Neuronal stem cell (in vitro differentiated cells): Measurements from ENCODE around the gene B3GALT4.

ENCODE experiments used
- DNase-seq: peaks from one replicate; pipeline ENCODE4 v3.0.0-alpha.2; 2013; ENCODE audit warnings: low spot score
- H2AFZ ChIP-seq: one replicate; pipeline ENCODE4 v1.6.1; 2013; ENCODE audit warnings: mild to moderate bottlenecking, low read length, inconsistent platforms
- H2AK5ac ChIP-seq: 2 replicates; pipeline ENCODE4 v1.6.1; 2013; ENCODE audit warnings: low read depth, mild to moderate bottlenecking, inconsistent platforms, low read length, moderate library complexity, mixed read lengths
- H2BK120ac ChIP-seq: 2 replicates; pipeline ENCODE4 v1.6.1; 2013; ENCODE audit warnings: low read depth, mild to moderate bottlenecking, inconsistent platforms, low read length, moderate library complexity, mixed read lengths
- H2BK12ac ChIP-seq: one replicate; pipeline ENCODE4 v1.6.1; 2013; ENCODE audit warnings: low read length, inconsistent platforms
- H2BK15ac ChIP-seq: 2 replicates; pipeline ENCODE4 v1.6.1; 2013; ENCODE audit warnings: mild to moderate bottlenecking, low read length, inconsistent platforms, mixed read lengths
- H2BK5ac ChIP-seq: one replicate; pipeline ENCODE4 v1.6.1; 2013; ENCODE audit warnings: inconsistent platforms, mild to moderate bottlenecking, low read length, moderate library complexity
- H3K14ac ChIP-seq: one replicate; pipeline ENCODE4 v1.6.1; 2013; ENCODE audit warnings: low read length, inconsistent platforms
- H3K18ac ChIP-seq: 2 replicates; pipeline ENCODE4 v1.6.1; 2013; ENCODE audit warnings: low read length, inconsistent platforms
- H3K23ac ChIP-seq: 2 replicates; pipeline ENCODE4 v1.6.1; 2013; ENCODE audit warnings: low read depth, mild to moderate bottlenecking, mixed read lengths, low read length, inconsistent platforms; ENCODE audit not compliant: poor library complexity
- H3K27ac ChIP-seq: replicated peaks from 3 replicates; pipeline ENCODE4 v1.5.1; 2013; ENCODE audit warnings: low read length, inconsistent platforms
- H3K27me3 ChIP-seq, 3 experiments: 2 replicates each; pipeline ENCODE4 v1.6.1; 2013; ENCODE audit warnings: low read length in 3 of 3, mild to moderate bottlenecking in 2 of 3, inconsistent platforms in 1 of 3, low read depth in 1 of 3, mixed read lengths in 1 of 3, moderate library complexity in 1 of 3; ENCODE audit not compliant: control insufficient read depth in 3 of 3, insufficient read depth in 3 of 3
- H3K36me3 ChIP-seq, 2 donors: replicated peaks in 1 of 2; 2 replicates each; pipeline ENCODE4 v1.6.1; 2013; ENCODE audit warnings: low read length in 2 of 2; ENCODE audit not compliant: control insufficient read depth in 2 of 2, insufficient read depth in 2 of 2
- H3K4ac ChIP-seq: 2 replicates; pipeline ENCODE4 v1.6.1; 2013; ENCODE audit warnings: inconsistent platforms, mild to moderate bottlenecking, low read length, moderate library complexity
- H3K4me1 ChIP-seq, 2 donors: 1 replicate in 1 of 2; 2 replicates in 1 of 2; pipeline ENCODE4 v1.6.1; 2013; ENCODE audit warnings: low read length in 2 of 2, low read depth in 1 of 2; ENCODE audit not compliant: control insufficient read depth in 2 of 2, insufficient read depth in 1 of 2
- H3K4me2 ChIP-seq: one replicate; pipeline ENCODE4 v1.6.1; 2013; ENCODE audit warnings: mild to moderate bottlenecking, low read length, inconsistent platforms; ENCODE audit not compliant: insufficient read depth, poor library complexity, severe bottlenecking
- H3K4me3 ChIP-seq, 2 donors: 2 replicates each; pipeline ENCODE4 v1.5.1; 2013; ENCODE audit warnings: low read length in 2 of 2, mild to moderate bottlenecking in 2 of 2, inconsistent platforms in 1 of 2, moderate library complexity in 1 of 2
- H3K79me1 ChIP-seq: one replicate; pipeline ENCODE4 v1.6.1; 2013; ENCODE audit warnings: low read depth, mild to moderate bottlenecking, inconsistent platforms, low read length, moderate library complexity
- H3K9ac ChIP-seq: one replicate; pipeline ENCODE4 v1.6.1; 2013; ENCODE audit warnings: mild to moderate bottlenecking, low read depth, low read length, inconsistent platforms; ENCODE audit not compliant: poor library complexity
- H3K9me3 ChIP-seq, 2 donors: replicated peaks in 1 of 2; 2 replicates each; pipeline versions ENCODE3 to v1.6.1; 2013; ENCODE audit warnings: low read length in 2 of 2, mild to moderate bottlenecking in 2 of 2, inconsistent platforms in 1 of 2, low read depth in 1 of 2, mixed read lengths in 1 of 2, moderate library complexity in 1 of 2; ENCODE audit not compliant: control insufficient read depth in 2 of 2, insufficient read depth in 1 of 2
- H4K8ac ChIP-seq: one replicate; pipeline ENCODE4 v1.6.1; 2013; ENCODE audit warnings: low read depth, mild to moderate bottlenecking, inconsistent platforms, low read length, moderate library complexity
- H4K91ac ChIP-seq: one replicate; pipeline ENCODE4 v1.6.1; 2013; ENCODE audit warnings: low read length, low read depth, mild to moderate bottlenecking, inconsistent platforms; ENCODE audit not compliant: poor library complexity
- WGBS, 2 donors: extraction: QIAGEN DNeasy Blood & Tissue Kit; methylation state at CpG; one replicate each; pipeline ENCODE4 v1.1.7; 2013; ENCODE audit warnings: missing lambda C conversion rate in 2 of 2, mixed read lengths in 1 of 2; ENCODE audit not compliant: insufficient read length in 2 of 2, insufficient replicate concordance in 1 of 2; ENCODE audit errors: extremely low coverage in 2 of 2; 5-methylcytosine and 5-hydroxymethylcytosine counted together

Gene B3GALT4

GRCh38 chr6:33251395-33252012 lies 25.4 kb upstream of the B3GALT4 start:
- Histone ChIP-seq H3K14ac (no peak overlapping the region), H3K27me3 (peaks cover 0 to 3% (median 0%) of the 10 kb centered on the region in 3 experiments), H2BK12ac (no peak overlapping the region), H2AFZ (no peak overlapping the region), H3K4me3 (no peak overlapping the region), H2BK5ac (no peak overlapping the region), H2BK120ac (no peak overlapping the region), H3K79me1 (no peaks in the 10 kb centered on the region), H2BK15ac (no peak overlapping the region), H3K36me3 (peaks cover 3 to 28% of the 10 kb centered on the region in 2 donors), H3K27ac (no peak overlapping the region), H2AK5ac (no peak overlapping the region), H3K23ac (no peak overlapping the region), H4K91ac (no peak overlapping the region), H4K8ac (no peak overlapping the region), H3K4me1 (peaks cover 9 to 13% of the 10 kb centered on the region in 2 donors), H3K4ac (no peak overlapping the region), H3K9me3 (no peaks in the 10 kb centered on the region), H3K18ac (no peak overlapping the region), H3K4me2 (no peak overlapping the region), H3K9ac (no peak overlapping the region)
- no peak for DNase-seq
- WGBS, 2 donors = no CpG with 5 or more reads among the region's 6 CpGs

DNA sequence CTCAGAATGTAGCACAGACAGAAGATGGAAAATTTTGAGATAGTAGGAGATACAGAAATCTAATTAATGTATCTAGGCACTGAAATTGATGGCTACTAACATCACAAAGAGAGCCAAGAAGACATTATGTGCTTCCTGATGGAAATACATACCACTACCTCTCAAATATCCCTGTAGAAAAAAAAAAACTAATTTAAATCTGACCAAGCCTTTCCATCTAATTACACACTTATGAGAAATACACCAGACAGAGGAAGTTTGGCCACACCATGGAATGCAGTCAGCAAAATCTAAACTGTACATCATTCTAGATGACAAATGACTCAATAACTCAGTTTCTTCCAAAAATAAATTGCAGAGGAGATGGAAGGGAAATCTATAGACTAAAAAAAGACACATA lies 24.2 kb upstream of the B3GALT4 start:
- Histone ChIP-seq H2BK120ac (no peak overlapping the region), H3K9ac (no peak overlapping the region), H2AFZ (no peak overlapping the region), H3K27ac (no peak overlapping the region), H3K4me2 (no peak overlapping the region), H3K27me3 (peaks cover 0 to 3% (median 0%) of the 10 kb centered on the region in 3 experiments), H4K91ac (no peak overlapping the region), H3K4me1 (peaks cover 9 to 13% of the 10 kb centered on the region in 2 donors), H3K79me1 (no peaks in the 10 kb centered on the region), H3K23ac (no peak overlapping the region), H3K9me3 (no peaks in the 10 kb centered on the region), H2BK12ac (no peak overlapping the region), H4K8ac (no peak overlapping the region), H3K4me3 (no peak overlapping the region), H2BK15ac (no peak overlapping the region), H2AK5ac (no peak overlapping the region), H3K4ac (no peak overlapping the region), H3K36me3 (peaks cover 4 to 38% of the 10 kb centered on the region in 2 donors), H3K18ac (no peak overlapping the region), H3K14ac (no peak overlapping the region), H2BK5ac (no peak overlapping the region)
- DNase-seq = no peak

- Histone ChIP-seq H3K18ac (no peak overlapping the region), H4K8ac (no peak overlapping the region), H3K9ac (no peak overlapping the region), H4K91ac (no peak overlapping the region), H3K4me3 (no peak overlapping the region), H2BK12ac (no peak overlapping the region), H2AK5ac (no peak overlapping the region), H2BK15ac (no peak overlapping the region), H3K9me3 (no peaks in the 10 kb centered on the region), H2BK120ac (no peak overlapping the region), H3K14ac (no peak overlapping the region), H3K4ac (no peak overlapping the region), H3K4me2 (no peak overlapping the region), H2BK5ac (no peak overlapping the region), H2AFZ (no peak overlapping the region), H3K79me1 (no peaks in the 10 kb centered on the region), H3K36me3 (peaks cover 5 to 52% of the 10 kb centered on the region in 2 donors), H3K4me1 (peaks cover 4 to 8% of the 10 kb centered on the region in 2 donors), H3K27me3 (no peaks in the 10 kb centered on the region), H3K23ac (no peak overlapping the region), H3K27ac (no peak overlapping the region)
- no peak for DNase-seq
- no CpG with 5 or more reads among the region's 4 CpGs for WGBS, 2 donors
Observed at GRCh38 chr6:33254591-33254990, 22.3 kb upstream of the B3GALT4 start.

DNA sequence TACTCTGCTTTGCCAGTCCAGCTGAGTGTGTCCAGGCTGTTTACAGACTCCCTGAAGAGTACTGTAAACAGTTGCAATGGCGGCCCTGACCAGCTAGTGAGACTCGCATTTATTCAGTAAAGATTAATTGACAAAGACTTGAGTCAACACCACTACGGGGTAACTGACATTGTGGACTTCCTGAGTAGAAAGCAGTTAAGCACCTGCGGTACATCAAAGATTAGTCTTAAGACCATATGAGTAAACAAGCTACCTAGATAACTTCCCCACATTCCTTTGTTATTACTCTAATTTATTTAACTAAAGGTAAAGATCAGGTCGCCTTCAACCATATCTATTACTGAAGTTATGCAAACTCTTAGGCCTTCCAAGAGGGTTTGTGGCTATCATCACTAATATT lies 17.9 kb upstream of the B3GALT4 start:
- peak overlapping the region; percentile 4 for H3K9ac ChIP-seq
- H3K27me3 ChIP-seq = no peaks in the 10 kb centered on the region
- H2AK5ac ChIP-seq = no peak overlapping the region
- no peak overlapping the region for H3K4me2 ChIP-seq
- H3K4me3 ChIP-seq = no peak overlapping the region
- no peak overlapping the region for H2AFZ ChIP-seq
- H3K23ac ChIP-seq = no peak overlapping the region
- no peaks in the 10 kb centered on the region for H3K4me1 ChIP-seq
- H3K79me1 ChIP-seq = no peaks in the 10 kb centered on the region
- no peak overlapping the region for H3K27ac ChIP-seq
- no peak overlapping the region for H2BK120ac ChIP-seq
- no peaks in the 10 kb centered on the region for H3K9me3 ChIP-seq
- H3K18ac ChIP-seq = no peak overlapping the region
- H2BK15ac ChIP-seq = no peak overlapping the region
- DNase-seq = no peak
- H2BK12ac ChIP-seq = no peak overlapping the region
- H3K36me3 ChIP-seq = peaks cover 7 to 72% of the 10 kb centered on the region in 2 donors
- no CpG with 5 or more reads among the region's 5 CpGs for WGBS, 2 donors
- no peak overlapping the region for H4K8ac ChIP-seq
- no peak overlapping the region for H2BK5ac ChIP-seq
- H3K4ac ChIP-seq = no peak overlapping the region
- no peak overlapping the region for H3K14ac ChIP-seq
- H4K91ac ChIP-seq = no peak overlapping the region
